ENCODE results near the gene TMEM183A.

Gene TMEM183A

DNA sequence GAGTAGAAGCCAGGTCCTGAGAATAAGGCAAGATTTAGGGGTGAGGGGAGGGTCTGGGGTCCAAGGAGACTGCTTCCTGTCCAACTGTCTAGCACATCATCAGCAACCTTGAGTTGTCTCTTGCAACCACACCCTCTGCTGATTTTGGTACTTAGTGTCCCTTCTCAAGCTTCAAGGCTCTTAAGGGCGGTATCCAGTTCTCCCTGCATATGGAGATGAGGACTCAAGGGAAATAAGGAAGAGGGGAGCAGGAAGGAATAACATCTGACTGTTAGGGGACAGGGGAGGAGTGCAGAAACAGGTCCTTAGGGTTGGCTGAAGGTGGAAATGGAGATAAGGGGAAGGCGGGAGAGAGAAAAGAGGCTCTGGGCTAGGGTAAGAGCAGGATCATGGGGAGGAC lies 66.3 kb downstream of the TMEM183A start:
- no peak for DNase-seq
